OCI-M1 (cell line): ENCODE measurements around the gene TAS2R40.

Source experiments
- DNase-seq: peaks from one replicate; lab custom pipeline; 2025; lab: John Stamatoyannopoulos, UW

Gene TAS2R40

DNA sequence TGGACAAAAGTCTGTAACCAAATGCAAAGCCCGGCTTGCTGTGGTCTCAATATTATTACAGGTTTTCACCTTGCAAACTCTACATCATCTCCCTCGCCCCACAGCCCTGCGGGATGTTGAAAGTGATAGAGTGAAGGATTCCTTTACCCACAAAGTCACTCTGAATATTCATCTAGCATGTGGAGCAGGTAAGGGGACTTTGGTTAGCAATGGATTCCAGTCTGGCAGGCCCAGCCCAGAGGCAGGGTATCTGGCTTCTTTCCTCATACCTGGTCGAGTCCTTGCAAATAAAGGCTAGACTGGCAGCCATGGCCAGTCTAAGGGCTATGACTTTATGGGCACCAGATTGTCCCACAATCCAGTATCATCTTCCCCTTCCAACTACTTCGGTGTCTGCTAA, 3.2 kb downstream of the TAS2R40 start:
- DNase-seq = no peak

DNA sequence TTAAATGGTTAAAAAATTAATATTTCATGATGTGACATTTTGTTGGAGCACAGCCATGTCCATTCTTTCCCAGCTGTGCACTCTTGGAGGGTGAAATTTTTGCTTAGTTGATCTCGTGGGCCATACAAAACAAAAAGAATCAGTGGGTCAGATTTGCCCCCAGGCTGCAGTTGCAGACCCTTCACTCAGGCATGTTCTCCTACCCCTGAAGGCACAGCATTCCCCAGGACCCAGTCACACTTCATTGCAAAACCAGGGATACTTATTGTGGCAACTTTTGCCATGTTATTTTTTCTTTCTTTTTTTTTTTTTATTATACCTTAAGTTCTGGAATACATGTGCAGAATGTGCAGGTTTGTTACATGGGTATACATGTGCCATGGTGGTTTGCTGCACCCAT, 6.0 kb downstream of the TAS2R40 start:
- DNase-seq = no peak

DNA sequence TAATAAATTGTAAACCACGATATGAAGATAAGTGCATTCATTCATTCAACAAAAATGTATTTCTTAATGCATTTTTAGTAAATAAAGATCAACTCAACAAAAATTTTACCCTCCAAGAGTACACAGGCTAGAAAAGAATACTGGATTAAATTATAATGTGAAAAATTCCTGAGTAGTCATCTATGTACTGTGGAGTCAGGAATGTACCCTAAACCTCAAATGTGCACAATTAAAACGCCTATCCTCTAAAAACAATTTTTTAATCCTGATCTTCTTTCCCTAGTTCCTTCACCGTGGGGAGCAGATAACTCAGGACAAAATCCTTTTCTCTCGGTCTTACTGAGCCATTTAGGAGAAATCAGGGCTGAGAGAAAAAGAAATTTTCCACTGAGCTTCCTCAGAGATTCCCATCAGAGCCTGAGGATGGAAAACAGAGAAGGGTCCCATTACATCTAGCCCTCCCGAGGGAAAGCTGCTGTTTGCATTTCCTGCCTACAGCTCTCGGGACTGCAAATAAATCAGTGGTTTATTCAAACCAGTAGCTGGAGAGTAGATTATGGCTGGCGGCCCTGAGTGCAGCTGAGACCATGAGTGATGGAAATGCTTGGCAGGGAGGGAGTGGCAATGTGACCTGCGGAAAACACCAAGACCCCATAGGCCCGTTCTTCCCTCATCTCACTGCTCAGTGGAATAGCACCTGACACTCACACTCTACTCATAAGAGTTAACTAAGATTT, 7.4 kb downstream of the TAS2R40 start:
- no peak for DNase-seq

DNA sequence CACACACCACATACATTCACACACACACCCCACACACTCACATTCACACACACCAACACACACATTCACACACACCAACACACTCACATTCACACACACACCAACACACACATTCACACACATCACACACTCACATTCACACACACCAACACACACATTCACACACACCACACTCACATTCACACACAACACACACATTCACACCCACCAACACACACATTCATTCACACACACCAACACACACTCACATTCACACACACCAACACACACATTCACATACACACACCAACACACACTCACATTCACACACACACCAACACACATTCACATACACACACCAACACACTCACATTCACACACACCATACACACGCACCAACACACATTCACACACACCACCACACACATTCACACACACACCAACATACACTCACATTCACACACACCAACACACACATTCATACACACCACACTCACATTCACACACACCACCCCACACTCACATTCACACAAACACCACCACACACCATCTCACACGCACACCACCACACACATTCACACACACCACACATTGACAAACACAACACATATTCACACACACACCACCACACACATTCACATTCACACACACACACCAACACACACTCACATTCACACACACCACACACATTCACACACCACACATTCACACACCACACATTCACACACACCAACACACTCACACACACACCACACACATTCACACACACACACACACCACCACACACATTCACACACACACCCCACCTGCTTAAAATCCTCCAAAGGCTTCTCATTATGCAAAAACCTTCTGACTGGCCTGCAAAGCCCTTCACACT, 9.0 kb downstream of the TAS2R40 start:
- no peak for DNase-seq

DNA sequence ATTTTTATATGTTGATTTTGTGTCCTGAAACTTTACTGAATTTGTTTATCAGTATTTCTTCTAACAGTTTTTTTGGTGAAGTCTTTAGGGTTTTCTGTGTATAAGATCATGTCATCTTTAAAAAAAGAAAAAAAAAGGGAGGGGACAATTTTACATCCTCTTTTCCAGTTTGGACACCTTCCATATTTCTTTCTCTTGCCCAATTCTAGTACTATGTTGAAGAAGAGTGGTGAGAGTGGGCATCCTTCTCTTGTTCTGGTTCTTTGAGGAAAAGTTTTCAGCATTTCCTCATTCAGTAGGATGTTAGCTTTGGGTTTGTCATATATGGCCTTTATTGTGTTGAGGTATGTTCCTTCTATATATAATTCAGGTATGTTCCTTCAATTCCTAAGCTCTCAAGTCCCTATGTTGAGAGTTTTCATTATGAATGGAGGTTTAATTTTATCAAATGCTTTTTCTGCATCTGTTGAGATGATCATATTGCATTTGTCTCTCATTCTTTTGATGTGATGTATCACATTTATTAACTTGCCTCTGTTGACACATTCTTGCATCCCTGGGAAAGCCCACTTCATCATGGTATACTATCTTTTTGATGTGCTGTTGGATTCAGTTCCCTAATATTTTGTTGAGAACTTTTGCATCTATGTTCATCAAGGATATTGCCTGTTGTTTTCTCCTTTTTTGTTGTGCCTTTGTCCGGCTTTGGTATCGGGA, 12.1 kb downstream of the TAS2R40 start:
- no peak for DNase-seq

DNA sequence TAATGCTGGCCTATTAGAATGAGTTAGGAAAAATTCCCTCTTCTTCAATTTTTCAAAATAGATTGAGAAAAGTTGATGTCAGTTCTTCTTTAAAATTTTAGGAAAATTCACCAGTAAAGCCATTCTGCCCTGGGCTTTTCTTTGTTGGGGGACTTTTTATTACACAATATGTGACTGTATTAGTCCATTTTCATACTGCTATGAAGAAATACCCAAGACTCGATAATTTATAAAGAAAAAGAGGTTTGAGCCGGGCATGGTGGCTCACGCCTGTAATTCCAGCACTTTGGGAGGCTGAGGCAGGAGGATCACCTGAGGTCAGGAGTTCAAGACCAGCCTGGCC, 12.7 kb downstream of the TAS2R40 start:
- no peak for DNase-seq

DNA sequence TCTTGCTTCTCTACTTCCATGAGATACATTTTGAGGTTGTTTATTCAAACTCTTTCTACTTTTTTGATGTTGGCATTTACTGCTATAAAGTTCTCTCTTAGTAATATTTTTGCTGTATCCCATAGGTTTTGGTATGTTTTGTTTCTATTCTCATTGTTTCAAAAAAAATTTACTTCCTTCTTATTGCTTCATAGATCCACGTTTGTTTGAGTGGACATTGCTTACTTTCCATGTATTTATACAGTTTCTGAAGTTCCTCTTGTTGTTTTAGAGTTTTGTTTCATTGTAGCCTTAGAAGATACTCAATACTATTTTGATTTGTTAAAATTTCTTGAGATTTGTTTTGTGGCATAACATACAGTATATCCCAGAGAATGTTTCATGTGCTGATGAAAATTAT, 13.7 kb downstream of the TAS2R40 start:
- no peak for DNase-seq

DNA sequence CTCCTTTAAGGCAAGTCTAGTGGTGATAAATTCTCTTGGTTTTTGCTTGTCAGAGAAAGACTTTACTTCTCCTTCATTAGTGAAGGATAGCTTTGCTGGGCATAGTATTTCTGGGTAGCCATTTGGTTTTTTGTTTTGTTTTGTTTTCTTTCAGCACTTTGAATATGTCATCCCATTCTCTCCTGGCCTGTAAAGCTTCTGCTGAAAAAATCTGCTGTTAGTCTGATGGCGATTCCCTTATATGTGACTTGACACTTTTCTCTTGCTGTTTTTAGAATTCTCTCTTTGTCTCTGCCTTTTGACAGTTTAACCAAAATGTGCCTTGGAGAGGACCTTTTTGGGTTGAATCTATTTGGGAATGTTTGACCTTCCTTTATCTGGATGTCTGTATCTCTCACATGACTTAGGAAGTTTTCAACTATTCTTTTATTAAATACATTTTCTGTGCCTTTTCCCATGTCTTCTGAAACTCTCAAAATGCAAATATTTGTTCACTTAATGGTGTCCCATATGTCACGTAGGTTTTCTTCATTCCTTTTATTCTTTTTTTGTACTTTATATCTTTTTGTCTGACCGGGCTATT, 14.7 kb downstream of the TAS2R40 start:
- DNase-seq = no peak

DNA sequence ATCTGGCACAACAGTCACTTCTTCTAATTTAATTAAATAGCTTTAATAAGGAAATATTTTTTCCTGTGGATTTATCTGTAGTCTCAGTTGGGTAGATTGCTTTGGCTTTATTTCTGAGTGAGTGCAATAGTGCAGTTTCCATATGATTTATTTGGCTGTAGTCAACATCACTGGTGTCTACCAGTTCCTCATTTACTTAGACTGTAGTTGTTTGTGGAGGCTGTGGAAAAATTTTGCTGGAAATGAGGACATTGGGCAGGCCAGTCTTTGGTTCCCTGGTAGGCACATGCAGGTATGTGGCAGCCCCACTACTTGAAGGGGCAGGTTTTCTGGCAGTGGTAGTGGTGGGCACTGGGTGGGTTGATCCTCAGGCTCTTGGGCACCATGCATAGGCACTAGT, 15.5 kb downstream of the TAS2R40 start:
- no peak for DNase-seq

DNA sequence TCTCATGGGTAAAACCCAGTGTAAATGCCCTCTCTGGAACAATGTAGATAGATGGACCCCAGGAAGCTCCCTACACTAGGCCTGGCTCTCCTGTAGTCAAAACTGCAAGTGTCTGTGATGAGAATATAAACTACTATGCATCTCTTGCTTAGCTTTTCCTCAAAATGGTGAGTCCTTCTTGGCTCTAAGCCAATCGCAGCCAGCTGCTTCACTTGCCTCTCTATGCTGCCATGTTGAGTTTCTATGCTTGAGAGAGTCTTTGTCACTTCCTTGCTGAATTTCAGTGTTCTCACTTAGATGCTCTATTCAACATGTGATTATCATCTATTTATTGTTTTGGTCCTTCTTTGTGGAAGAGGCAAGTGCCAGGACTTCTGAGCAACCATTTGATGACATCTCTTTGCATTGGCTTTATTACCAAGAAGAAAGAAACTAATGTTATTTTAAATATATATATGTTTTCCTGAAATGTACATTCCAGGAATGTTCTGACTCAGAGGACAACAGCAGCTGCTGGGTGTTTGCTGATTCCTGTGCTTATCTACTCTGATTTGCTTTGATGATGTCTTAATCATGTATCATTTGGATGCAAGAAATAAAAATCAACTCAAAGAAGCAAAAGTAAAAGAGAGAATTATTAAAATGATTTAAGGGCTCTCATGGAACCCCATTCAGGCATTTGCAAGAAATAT, 16.6 kb downstream of the TAS2R40 start:
- no peak for DNase-seq

DNA sequence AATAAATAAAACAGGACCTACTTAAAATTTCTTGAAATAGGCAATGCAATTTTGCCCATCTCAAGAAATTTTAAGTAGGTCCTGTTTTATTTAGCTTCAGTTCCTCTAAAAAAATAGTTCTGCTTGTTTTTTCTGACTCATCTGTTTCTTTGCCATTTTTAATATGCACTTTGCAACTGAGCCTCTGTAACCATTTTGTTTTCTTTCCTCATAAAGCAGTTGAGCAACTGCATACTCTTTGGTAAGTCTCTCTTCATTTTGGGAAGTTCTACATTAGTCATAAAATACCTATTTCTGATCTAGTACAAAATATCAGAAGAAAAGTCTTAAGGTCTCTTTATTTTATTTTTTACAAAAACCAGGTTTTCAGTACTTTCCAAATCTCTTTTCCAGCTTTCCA, 18.0 kb downstream of the TAS2R40 start:
- no peak for DNase-seq

DNA sequence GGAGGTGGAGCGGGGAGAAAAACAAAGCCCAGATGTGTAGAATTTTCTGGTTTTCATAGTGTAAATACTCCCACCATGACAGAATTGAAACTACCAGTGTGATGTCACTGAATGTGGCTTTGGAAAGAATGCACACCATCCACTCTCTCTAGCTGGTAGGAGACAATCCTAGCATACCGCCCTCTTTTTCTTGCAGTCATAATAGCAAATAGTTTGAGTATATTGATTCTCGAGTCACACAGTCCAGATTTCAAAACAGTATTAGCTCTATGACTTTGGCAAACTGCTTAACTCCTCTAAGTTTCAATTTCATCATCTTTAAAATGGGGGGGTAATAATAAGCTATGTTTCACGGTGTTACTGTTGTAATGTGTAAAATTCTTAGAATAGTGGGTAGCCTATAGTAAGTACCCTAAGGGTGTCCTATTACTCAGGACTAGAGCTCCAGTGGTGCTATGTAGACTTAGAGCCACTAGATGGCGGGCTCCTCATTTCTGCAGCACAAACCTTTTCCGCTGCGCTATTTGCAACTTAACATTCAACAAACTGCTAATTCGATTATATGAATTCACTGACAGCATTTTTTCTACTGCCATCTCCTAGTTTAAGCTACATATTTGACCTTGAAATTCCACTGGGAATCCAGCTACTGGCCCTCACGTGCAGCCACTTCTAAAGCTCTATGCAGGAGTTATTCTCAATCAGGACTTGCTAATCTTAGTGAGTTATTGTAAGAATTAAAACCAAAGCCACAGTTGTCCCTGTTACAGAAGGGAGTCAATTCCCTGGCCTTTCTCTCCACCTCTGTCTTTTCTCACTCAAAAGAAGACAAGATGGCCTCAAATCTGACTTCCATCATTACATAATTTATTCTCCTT, 18.7 kb downstream of the TAS2R40 start:
- peak; percentile 67 for DNase-seq

DNA sequence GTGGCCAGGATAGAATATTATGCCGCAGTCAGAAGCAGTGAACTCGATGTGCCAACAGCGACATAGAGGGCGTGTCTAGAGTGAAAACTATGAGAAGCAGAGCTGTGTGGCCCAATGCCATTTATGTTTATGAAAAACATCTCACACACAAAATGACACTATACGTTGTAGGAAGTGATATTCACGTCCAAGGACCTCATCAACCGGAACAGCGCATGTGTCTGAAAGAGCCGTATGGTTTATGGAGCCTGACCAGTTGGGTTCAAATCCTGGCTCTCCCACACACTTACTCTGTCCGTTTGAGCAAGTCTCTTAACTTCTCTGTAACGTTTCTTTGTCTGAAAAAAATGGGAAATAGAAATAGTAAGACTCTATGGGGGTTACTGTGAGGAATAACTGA, 20.5 kb downstream of the TAS2R40 start:
- DNase-seq = no peak

DNA sequence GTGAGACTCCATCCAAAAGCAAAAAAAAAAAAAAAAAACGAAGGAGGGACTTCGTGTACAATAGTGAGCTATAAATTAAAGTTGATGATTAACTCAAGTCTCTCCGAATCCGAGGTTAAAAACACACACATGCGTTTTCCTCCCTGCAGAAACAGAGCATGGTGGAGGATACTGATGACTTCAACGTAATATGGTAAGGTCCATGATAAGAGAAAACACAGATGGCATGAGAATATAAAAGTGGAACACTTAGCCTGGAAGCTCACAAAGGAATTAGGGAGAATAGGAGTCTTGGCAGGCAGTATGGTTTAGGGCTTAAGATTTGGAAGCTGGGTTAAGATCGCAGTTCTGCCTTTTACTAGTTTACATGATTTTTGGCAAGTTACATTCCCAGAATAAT, 21.3 kb downstream of the TAS2R40 start:
- no peak for DNase-seq

DNA sequence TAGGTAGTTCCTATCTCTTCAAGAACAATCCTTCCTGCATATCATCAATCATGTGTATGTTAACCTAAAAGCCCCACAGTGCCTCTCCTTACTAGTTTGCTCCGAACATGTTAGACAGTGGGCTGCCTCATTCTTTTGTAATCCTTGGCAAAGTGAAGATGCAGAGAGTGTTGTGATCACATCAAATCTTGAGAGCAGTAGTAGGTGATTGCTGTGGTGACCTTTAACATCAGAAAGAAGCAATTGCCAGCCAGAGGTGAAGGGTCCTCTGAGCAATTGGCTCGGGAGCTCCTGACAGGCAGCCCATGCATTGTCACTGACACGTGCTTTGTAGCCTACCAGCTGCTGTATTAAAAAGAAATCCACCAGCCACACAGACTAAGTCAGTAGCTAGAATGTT, 21.8 kb downstream of the TAS2R40 start:
- no peak for DNase-seq

DNA sequence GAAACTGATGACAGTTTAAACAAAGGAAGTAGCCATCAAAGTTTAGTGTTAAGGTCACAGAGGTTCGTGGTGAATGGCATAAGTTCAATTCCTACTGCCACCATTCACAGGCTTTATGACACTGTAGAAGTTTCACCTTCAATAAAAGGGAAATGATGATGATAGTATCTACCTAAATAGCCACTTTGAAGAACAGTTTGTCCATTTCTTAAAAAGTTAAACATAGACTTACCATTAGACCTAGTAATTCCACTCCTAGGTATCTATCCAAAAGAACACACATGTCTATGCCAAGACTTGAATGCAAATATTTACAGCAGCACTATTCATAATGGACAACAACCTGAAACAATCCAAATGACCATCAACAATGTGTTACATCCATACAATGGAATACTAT, 22.5 kb downstream of the TAS2R40 start:
- DNase-seq = no peak

DNA sequence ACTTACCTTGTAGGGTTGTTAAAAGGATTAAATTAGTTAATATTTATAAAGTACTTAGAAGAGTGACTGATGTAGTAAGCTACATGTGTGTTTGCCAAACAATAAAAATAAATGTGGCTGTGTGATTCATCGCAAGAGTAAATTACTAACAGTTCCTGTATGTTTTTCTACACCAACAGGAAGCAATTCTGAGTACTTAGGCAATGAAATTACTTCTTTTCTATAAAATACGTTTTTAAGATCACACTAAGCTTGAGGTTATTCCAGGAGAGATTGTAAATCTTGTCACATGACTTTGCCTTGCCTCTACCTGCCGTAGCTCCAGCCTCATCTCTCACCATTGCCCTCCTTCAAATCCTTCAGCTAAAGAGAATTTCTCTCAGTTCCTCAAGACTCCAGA, 23.3 kb downstream of the TAS2R40 start:
- no peak for DNase-seq

DNA sequence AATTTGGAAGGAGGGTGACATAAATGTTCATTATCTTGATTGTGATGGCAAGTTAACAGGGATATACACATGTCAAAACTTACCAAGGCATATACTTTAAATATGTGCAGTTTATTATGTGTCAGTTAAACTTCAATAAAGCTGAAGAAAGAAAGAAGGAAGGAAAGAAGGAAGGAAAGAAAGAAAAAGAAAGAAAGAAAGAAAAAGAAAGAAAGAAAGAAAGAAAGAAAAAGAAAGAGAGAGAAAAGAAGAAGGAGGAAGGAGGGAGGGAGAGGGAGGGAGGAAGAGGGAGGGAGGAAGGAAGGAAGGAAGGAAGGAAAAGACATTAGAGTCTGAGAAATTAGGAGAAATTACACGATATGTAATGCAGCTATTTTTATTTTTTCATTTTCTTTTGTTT, 25.5 kb downstream of the TAS2R40 start:
- no peak for DNase-seq

DNA sequence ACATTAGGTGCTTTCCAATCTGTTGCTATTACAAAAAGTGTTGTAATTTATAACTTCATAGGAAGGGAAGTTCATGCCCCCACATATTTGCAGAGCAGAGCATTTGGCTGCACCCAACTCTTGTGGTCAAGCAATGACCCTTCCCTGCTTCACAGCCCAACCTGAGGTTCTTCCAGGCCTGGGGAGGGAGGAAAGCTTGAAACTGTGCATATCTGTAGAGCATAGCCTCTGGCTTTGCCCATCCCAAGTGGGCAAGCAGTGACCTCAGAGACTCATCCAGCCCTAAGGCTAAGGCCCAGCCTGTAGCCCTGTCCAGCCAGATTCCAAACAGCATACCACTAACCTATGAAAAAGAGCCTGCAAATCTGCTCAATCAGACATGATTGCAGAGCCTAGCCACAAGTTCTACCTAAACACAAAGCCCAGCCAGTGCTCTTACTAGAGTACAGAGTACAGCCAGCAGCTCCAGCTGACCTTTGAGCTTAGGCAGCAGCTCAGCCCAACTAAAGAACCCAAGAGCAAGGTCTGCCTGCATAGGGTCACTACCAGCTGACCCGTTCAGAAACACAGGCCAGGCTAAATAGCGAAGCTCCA, 27.0 kb downstream of the TAS2R40 start:
- no peak for DNase-seq

DNA sequence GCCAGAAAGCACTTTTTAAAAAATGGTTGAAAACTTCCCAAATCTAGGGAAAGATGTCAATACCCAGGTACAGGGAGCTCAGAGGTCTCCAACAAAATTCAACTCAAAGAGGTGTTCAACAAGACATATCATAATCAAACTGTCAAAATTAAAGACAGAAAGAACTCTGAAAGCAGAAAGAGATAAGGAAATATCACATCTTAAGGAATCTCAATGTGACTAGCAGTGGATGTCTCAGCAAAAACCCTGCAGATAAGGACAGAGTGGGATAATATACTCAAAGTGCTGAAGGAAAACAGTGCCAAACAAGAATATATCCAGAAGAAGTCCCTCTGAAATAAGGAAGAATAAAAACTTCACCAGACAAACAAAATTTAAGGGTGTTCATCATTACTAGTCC, 28.4 kb downstream of the TAS2R40 start:
- DNase-seq = no peak

DNA sequence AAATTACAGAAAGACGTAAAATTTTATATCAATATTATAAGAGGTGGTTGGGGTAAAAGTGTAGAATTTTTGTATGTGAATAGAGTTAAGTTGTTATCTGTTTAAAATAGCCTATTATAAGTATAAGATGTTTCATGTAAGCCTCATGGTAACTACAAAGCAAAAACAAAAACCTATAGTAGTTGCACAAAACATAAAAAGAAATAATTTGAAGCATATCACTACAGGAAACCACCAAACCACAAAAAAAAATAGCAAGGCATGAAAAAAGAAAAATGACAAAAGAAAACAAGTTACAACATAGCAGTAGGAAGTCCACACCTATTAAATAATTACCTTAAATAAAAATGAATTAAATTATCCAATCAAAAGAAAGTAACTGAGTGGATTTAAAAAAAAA, 29.0 kb downstream of the TAS2R40 start:
- no peak for DNase-seq
